Measurements from ENCODE around the gene DHX34.

Gene DHX34

GRCh38 chr19:47419030-47419783 lies 70.1 kb downstream of the DHX34 start, which contains the start of gene MEIS3:
Gene MEIS3, minus strand, starts transcription at chr19:47419527. Its CDS starts 446 bp downstream, at chr19:47419081.
- ATAC-seq = peak; percentile 9
- H3K4me3 Mint-ChIP-seq = no peak within 1 kb of the TSS
- H3K4me1 Mint-ChIP-seq = peaks cover 21% of the 10 kb centered on the region
- no peaks in the 10 kb centered on the region for H3K9me3 Mint-ChIP-seq
- DNase-seq = no peak
- H3K27ac Mint-ChIP-seq = no peak within 1 kb of the TSS
- no peaks in the 10 kb centered on the region for H3K36me3 Mint-ChIP-seq (ENCODE audit: low read depth)
- peaks cover 81% of the 10 kb centered on the region for H3K27me3 Mint-ChIP-seq

- Mint-ChIP-seq H3K36me3 (ENCODE audit: low read depth) (no peaks in the 10 kb centered on the region), H3K9me3 (no peaks in the 10 kb centered on the region), H3K27ac (no peak overlapping the region), H3K4me1 (peaks cover 21% of the 10 kb centered on the region), H3K4me3 (no peak overlapping the region), H3K27me3 (peaks cover 82% of the 10 kb centered on the region)
- DNase-seq = no peak
- ATAC-seq = no peak
Observed at GRCh38 chr19:47419789-47420188, 70.7 kb downstream of the DHX34 start.

GRCh38 chr19:47421244-47421786 lies 72.2 kb downstream of the DHX34 start:
- peaks cover 84% of the 10 kb centered on the region for H3K27me3 Mint-ChIP-seq
- peaks cover 21% of the 10 kb centered on the region for H3K4me1 Mint-ChIP-seq
- no peak overlapping the region for H3K4me3 Mint-ChIP-seq
- H3K9me3 Mint-ChIP-seq = no peaks in the 10 kb centered on the region
- no peak for ATAC-seq
- H3K36me3 Mint-ChIP-seq (ENCODE audit: low read depth) = no peaks in the 10 kb centered on the region
- no peak for DNase-seq
- H3K27ac Mint-ChIP-seq = no peak overlapping the region

- ATAC-seq (no peak), DNase-seq (no peak)
- peaks cover 21% of the 10 kb centered on the region for H3K4me1 Mint-ChIP-seq
- no peaks in the 10 kb centered on the region for H3K36me3 Mint-ChIP-seq (ENCODE audit: low read depth)
- H3K27me3 Mint-ChIP-seq = peaks cover 82% of the 10 kb centered on the region
- no peaks in the 10 kb centered on the region for H3K9me3 Mint-ChIP-seq
- H3K4me3 Mint-ChIP-seq = no peak overlapping the region
- H3K27ac Mint-ChIP-seq = no peak overlapping the region
Observed at GRCh38 chr19:47421844-47422395, 72.8 kb downstream of the DHX34 start.

- Mint-ChIP-seq H3K27me3 (peaks cover 76% of the 10 kb centered on the region), H3K4me1 (peaks cover 18% of the 10 kb centered on the region), H3K36me3 (ENCODE audit: low read depth) (no peaks in the 10 kb centered on the region), H3K4me3 (no peak overlapping the region), H3K27ac (no peak overlapping the region), H3K9me3 (no peaks in the 10 kb centered on the region)
- DNase-seq (no peak), ATAC-seq (no peak)
Observed at GRCh38 chr19:47422417-47423163, 73.5 kb downstream of the DHX34 start.

- H3K27me3 Mint-ChIP-seq = peaks cover 68% of the 10 kb centered on the region
- H3K9me3 Mint-ChIP-seq = no peaks in the 10 kb centered on the region
- no peaks in the 10 kb centered on the region for H3K36me3 Mint-ChIP-seq (ENCODE audit: low read depth)
- no peak overlapping the region for H3K4me3 Mint-ChIP-seq
- peaks cover 12% of the 10 kb centered on the region for H3K4me1 Mint-ChIP-seq
- ATAC-seq (no peak), DNase-seq (no peak)
- no peak overlapping the region for H3K27ac Mint-ChIP-seq
Observed at GRCh38 chr19:47423203-47423882, 74.2 kb downstream of the DHX34 start.

- DNase-seq (peak; percentile 76), ATAC-seq (peak; percentile 38)
- no peak overlapping the region for H3K27ac Mint-ChIP-seq
- no peak overlapping the region for H3K4me3 Mint-ChIP-seq
- no peaks in the 10 kb centered on the region for H3K36me3 Mint-ChIP-seq (ENCODE audit: low read depth)
- H3K9me3 Mint-ChIP-seq = no peaks in the 10 kb centered on the region
- H3K4me1 Mint-ChIP-seq = peaks cover 11% of the 10 kb centered on the region
- H3K27me3 Mint-ChIP-seq = peaks cover 60% of the 10 kb centered on the region
Observed at GRCh38 chr19:47427241-47428176, 78.4 kb downstream of the DHX34 start.

- DNase-seq = peak; percentile 89
- H3K36me3 Mint-ChIP-seq (ENCODE audit: low read depth) = no peaks in the 10 kb centered on the region
- no peak overlapping the region for H3K4me3 Mint-ChIP-seq
- ATAC-seq = peak; percentile 79
- no peaks in the 10 kb centered on the region for H3K9me3 Mint-ChIP-seq
- peaks cover 15% of the 10 kb centered on the region for H3K4me1 Mint-ChIP-seq
- H3K27ac Mint-ChIP-seq = no peak overlapping the region
- H3K27me3 Mint-ChIP-seq = peaks cover 52% of the 10 kb centered on the region
Observed at GRCh38 chr19:47428177-47428894, 79.2 kb downstream of the DHX34 start.

- Mint-ChIP-seq H3K4me1 (peaks cover 15% of the 10 kb centered on the region), H3K36me3 (ENCODE audit: low read depth) (no peaks in the 10 kb centered on the region), H3K4me3 (no peak overlapping the region), H3K27ac (no peak overlapping the region), H3K9me3 (no peaks in the 10 kb centered on the region), H3K27me3 (peaks cover 44% of the 10 kb centered on the region)
- no peak for DNase-seq
- ATAC-seq = no peak
Observed at GRCh38 chr19:47429140-47429793, 80.2 kb downstream of the DHX34 start.

GRCh38 chr19:47430041-47430802 lies 81.1 kb downstream of the DHX34 start:
- Mint-ChIP-seq H3K4me3 (peak overlapping the region; percentile 53), H3K4me1 (peaks cover 15% of the 10 kb centered on the region), H3K27me3 (peaks cover 41% of the 10 kb centered on the region), H3K9me3 (no peaks in the 10 kb centered on the region), H3K36me3 (ENCODE audit: low read depth) (no peaks in the 10 kb centered on the region), H3K27ac (no peak overlapping the region)
- ATAC-seq = peak; percentile 49
- DNase-seq = peak; percentile 41

GRCh38 chr19:47432091-47432490 lies 83.0 kb downstream of the DHX34 start:
- ATAC-seq (no peak), DNase-seq (no peak)
- Mint-ChIP-seq H3K4me3 (no peak overlapping the region), H3K4me1 (peaks cover 26% of the 10 kb centered on the region), H3K27ac (no peak overlapping the region), H3K36me3 (ENCODE audit: low read depth) (no peaks in the 10 kb centered on the region), H3K9me3 (no peaks in the 10 kb centered on the region), H3K27me3 (peaks cover 39% of the 10 kb centered on the region)
